Esophagus muscularis mucosa (tissue), 4 donors: Measurements from ENCODE around the gene ROPN1L.

Source experiments
- EP300 ChIP-seq: sonication (generic); formaldehyde crosslinking; IDR thresholded peaks from one replicate; pipeline ENCODE4 v1.6.1; 2017; ENCODE audit warnings: antibody characterized with exemption
- POLR2A ChIP-seq: fragments of 450-650 bp; IDR thresholded peaks from one replicate; pipeline ENCODE4 v1.6.1; 2017; ENCODE audit warnings: antibody characterized with exemption, moderate library complexity, mild to moderate bottlenecking, low read depth
- POLR2AphosphoS5 ChIP-seq, 2 donors: sonication (generic); formaldehyde crosslinking; IDR thresholded peaks; one replicate each; pipeline ENCODE4 v1.6.1; 2017; ENCODE audit warnings: antibody characterized with exemption in 2 of 2
- TF ChIP-seq, protein P1 (sequence below), 3 experiments: fragments of 200-600 bp in 2 of 3; fragments of 450-650 bp in 1 of 3; sonication (generic) in 2 of 3; IDR thresholded peaks; one replicate each; pipeline ENCODE4 v1.5.1; 2017 to 2019; ENCODE audit warnings: antibody characterized with exemption in 3 of 3, mild to moderate bottlenecking in 2 of 3, moderate library complexity in 1 of 3

GRCh38 chr5:10427201-10427600, 14.5 kb upstream of the ROPN1L start:
- TF ChIP-seq, protein P1, sequence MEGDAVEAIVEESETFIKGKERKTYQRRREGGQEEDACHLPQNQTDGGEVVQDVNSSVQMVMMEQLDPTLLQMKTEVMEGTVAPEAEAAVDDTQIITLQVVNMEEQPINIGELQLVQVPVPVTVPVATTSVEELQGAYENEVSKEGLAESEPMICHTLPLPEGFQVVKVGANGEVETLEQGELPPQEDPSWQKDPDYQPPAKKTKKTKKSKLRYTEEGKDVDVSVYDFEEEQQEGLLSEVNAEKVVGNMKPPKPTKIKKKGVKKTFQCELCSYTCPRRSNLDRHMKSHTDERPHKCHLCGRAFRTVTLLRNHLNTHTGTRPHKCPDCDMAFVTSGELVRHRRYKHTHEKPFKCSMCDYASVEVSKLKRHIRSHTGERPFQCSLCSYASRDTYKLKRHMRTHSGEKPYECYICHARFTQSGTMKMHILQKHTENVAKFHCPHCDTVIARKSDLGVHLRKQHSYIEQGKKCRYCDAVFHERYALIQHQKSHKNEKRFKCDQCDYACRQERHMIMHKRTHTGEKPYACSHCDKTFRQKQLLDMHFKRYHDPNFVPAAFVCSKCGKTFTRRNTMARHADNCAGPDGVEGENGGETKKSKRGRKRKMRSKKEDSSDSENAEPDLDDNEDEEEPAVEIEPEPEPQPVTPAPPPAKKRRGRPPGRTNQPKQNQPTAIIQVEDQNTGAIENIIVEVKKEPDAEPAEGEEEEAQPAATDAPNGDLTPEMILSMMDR (IDR thresholded peaks at IDR 0.05), result no peak
- TF ChIP-seq POLR2AphosphoS5 (IDR thresholded peaks at IDR 0.05) (no peak), EP300 (no peak), POLR2A (no peak)
